Activated CD8-positive, alpha-beta memory T cell treated with anti-CD3 and anti-CD28 coated beads, Interleukin-2, amount 50 U/mL, for 4 hours (primary cell): Measurements from ENCODE around the gene SNX32.

Experiments
- DNase-seq: peaks from one replicate; pipeline ENCODE4 v3.0.0-alpha.2; 2020

SNX32 gene

DNA sequence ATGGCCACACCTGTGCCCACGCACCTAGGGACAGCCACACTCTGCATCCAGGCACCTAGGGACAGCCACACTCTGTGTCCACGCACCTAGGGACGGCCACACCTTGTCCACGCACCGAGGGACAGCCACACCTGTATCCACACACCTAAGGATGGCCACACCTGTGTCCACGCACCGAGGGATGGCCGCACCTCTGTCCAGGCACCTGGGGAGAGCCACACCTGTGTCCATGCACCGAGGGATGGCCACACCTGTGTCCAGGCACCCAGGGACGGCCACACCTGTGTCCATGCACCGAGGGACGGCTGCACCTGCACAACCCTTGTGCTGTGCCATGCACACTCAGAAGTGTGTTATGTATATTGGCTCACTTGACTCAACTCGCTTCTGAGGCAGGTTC is 36.1 kb upstream of the SNX32 start:
- no peak for DNase-seq

DNA sequence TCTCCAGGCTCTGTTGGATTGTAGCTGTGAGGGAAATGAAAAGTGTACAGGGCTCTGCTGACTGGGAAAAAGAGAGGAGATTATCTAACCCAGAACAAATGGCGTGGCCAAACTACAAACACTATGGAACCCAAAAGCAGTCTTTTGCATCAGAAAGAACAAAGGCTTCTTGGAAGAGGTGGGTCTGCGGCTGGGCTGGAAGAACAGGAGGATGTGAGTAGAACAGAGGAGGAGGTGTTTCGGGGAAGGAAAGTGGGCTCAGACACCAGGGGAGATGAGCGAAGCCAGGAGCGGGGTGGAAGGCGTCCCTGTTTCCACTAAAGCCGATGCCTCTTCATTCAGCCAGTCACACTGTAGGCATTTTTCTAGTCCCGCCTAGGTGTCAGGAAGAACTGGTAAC is 34.9 kb upstream of the SNX32 start:
- no peak for DNase-seq

- no peak for DNase-seq
Measured at GRCh38 chr11:65801153-65801987, 32.4 kb upstream of the SNX32 start.

DNA sequence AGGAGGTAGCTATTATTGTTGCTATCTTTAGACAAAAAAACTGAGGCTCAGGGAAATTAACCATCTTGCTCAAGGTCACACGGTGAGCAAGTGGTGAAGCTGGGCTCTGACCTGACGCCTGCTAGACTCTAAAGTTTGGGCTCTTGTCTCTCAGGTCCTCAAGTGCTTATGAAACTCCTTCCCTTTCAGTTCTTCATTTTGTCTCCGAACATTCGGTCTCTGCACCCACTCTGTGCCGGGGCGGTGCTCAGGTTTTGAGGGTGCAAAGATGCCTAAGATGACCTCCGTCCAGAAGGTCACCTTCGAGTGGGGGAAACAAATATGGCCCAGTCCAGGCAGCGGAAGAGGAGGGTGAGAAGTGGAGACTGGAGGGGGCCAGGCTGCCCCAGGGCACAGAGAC is 30.9 kb upstream of the SNX32 start:
- no peak for DNase-seq

DNA sequence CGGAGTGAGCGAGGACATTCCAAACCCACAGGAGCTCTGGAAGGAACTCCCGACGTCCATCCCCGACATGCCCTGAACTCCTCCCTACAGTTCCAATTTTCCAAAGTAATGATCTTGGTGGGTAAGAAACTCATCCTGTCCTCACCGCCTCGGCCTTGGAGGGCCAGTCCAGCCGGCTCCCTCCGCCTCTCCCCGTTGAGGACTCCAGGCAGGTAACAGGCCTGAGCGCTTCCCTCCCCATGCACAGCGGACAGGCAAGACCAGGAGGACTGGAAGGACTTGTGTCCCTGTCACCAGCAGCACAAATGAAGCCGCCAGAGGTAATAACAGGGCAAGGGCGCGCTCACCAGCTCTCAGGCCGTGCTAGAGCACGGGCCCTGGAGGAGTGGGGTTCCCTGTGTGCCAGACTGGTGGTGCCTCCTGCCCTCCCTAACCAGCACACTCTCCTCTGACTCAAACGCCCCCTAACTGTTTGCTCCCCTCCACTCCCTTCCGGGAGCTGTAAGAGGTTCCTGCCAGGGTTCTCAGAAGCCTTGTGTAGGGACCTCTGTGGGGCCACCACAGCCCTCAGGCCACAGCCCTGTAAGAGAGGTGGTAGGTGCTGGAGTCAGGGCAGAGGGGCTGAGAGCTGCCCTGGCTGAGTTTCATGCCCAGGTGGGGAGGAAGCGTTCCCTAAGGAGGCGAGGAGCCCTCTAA is 29.8 kb upstream of the SNX32 start:
- DNase-seq, result no peak

DNA sequence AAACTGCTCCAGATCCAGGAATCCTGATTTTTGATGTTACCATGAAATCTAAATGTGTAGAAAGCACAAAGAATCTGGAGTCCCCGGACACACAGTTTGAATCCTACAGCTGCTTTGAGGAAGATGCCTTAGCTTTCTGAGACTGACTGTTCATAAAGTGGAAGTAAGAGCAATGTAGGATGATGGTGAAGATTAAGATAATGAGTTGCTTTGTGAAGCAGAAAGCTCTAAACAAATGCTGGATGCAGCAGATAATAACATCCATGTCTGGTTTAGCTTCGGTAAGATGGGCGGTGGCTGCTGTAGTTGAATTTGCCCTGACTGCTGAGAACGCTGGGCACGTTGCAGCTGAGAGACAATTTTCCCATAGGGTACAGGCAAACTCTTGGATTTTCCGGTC is 26.8 kb upstream of the SNX32 start:
- no peak for DNase-seq

DNA sequence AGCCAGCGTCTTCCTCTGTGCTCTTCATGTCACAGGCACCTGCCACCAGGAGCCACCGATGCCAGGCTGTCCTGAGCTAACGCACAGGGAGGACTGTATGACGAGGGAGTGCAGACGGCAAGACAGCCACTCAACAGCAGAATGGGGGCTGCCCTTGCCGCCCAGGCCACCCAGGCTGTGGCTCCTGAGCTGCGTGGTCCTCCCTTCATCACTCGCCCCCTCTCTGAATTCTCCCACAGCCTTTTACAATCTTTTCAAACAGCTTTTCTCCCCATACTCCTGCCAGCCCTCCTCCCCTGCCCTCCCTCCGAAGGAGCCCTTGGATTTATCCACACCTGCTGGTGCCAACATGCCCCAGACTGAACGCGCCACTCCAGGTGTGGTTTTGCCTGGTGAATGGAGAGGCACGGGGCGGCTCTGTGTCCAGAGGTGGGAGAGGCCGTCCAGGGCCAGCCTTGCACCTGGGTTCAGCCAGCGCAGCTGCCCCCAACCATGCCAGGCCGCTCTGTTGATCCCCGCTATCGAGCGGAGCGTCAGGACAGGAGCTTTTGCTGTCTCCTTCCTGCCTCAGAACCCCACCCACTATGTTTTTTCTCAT is 24.9 kb upstream of the SNX32 start:
- DNase-seq, result no peak

DNA sequence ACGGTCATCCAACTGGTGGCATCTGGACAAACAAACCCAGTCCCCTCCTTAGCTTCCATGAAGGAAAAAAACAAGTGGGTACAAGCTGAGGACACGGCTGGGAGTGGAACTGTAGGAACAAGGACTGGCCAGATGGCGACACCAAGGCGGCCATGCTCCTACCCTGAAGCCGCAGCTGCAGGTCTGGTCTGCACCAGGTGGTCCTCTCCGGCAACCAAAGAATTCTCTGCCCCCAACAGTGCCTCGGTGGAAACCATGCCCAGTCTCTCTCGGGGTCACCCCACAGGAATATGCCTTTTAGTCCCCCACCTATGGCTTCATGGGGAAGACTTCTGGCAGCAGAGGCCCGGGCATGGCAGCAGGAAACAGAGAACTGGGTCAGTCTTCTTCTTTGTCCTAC is 24.3 kb upstream of the SNX32 start:
- DNase-seq, result no peak

GRCh38 chr11:65810046-65810868 is 23.5 kb upstream of the SNX32 start:
- DNase-seq, result no peak

GRCh38 chr11:65811764-65812475 is 21.8 kb upstream of the SNX32 start:
- no peak for DNase-seq

GRCh38 chr11:65814131-65814985 is 19.4 kb upstream of the SNX32 start:
- no peak for DNase-seq

DNA sequence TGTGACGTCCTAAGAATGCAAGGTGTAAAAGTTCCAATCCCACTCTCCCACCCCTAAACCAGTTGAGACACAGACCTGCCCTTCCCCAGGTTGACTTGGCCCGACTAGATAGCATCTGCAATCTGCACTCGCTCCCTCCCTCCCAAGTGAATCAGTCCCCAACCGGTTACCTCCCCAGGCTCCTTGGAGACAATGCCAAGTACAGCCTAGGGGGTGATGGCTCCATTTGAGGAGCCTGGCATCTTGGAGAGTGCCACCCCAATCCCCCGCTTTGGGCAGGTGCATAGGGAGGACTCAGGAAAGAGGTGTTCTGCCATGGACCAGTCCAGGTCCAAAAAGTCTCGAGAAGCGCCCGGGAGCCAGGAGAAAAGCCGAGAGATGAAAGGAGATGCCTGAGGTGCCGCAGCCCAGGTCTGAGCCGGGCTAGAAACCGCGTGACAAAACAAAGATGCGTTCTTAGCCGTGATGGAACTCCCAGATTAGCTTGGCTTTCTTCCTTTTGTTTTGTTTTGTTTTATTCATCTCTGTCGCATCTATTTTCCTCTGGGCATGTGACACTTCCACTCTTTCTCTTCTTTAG is 18.7 kb upstream of the SNX32 start:
- DNase-seq, result no peak

DNA sequence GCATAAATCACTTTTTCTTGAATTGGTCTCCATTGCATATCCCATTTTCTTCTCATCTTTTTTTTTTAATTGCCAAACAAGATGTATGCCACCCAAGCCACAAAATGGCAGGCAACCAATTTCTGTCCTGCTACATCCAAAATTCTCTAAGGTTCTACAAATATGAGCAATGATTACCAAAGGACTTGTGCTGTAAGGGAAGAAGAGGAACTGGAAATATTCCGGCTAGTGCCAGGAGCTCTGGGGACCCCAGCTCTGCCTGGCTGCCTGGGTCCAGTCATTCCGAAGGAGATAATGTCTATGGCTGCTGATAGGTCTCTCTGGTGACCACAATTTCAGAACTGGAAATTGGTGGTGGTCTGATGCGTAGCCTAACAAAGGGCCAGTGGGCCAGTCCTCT is 17.1 kb upstream of the SNX32 start:
- DNase-seq, result no peak

DNA sequence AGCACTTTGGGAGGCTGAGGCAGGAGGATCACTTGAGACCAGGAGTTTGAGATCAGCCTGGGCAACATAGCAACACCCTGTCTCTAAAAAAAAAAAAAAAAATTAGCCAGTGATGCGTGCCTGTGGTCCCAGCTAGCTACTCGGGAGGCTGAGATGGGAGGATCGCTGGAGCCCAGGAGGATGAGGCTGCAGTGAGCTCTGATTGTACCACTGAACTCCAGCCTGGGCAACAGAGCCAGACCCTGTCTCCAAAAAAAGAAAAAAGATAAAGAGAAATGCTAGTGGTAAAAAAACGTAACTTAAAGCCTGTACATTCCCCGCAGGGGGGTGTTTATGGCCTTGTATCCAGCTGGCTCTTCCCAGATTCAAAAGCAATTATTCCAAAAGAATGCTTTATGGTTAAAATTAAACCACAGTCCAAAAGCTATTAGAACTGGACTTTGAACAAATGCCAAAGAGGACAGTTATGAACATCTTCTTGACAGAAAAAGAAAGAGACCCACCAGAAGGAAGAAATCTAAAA is 16.4 kb upstream of the SNX32 start:
- no peak for DNase-seq

- DNase-seq, result peak; percentile 95
Measured at GRCh38 chr11:65817835-65818680, 15.7 kb upstream of the SNX32 start.

GRCh38 chr11:65821107-65821506 is 12.7 kb upstream of the SNX32 start:
- DNase-seq, result no peak

DNA sequence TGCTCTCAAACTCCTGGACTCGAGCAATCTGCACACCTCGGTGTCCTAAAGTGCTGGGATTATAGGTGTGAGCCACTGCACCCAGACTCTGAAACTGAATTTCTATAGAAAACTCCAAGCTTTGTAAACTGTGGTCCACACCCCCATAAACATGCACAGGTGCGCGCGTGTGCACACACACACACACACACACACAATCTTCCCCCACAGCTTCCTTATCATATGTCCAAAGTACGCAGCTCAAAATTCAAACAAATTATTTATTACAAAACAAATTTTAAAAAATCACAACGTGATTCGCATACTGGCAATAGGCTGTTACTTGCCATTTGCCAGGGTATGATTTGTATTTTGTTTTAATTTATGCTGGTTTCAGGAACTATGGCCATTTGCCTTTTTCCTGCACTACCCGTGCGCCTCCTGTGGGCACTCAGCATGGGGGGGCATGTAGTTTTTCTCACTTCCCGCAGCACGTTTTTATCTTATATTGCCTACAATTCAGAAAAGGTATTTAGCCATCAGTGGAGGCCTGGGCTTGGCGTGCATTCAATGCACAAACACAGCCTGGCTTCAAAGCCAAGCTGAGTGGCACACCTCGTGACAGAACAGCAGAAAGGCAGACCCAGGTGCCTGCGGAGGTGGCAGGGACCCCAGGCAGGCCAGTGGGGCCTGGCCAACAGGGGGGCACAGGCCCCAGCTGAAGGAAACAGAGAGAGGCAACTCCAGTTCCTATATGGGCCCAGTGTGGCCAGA is 10.8 kb upstream of the SNX32 start:
- no peak for DNase-seq

- DNase-seq, result no peak
Measured at GRCh38 chr11:65826984-65827735, 6.6 kb upstream of the SNX32 start.
